OCI-LY1 (cell line): ENCODE results near the gene HCST.

Experiments
- CTCF ChIP-seq: fragments of 200-600 bp; sonication (generic), shearing (Covaris generic); IDR thresholded peaks from 2 replicates; pipeline ENCODE4 v1.5.1; 2017; ENCODE audit warnings: mild to moderate bottlenecking, antibody characterized with exemption, low read length, moderate library complexity, mixed read lengths
- EZH2 ChIP-seq: fragments of 200-600 bp; sonication (generic), shearing (Covaris generic); IDR thresholded peaks from 2 replicates; pipeline ENCODE4 v1.8.0; 2017; ENCODE audit warnings: borderline replicate concordance, mixed run types, mild to moderate bottlenecking, antibody characterized with exemption, low read length, moderate library complexity, mixed read lengths

- TF ChIP-seq CTCF (no peak), EZH2 (no peak)
Measured at GRCh38 chr19:35936738-35937268, 34.5 kb downstream of the HCST start.
